BE2C (cell line): ENCODE measurements around the gene MALAT1.
A peak's percentile ranks its signal among the peaks of the same experiment; 100 is the strongest.
"Not testable (repeated sequence)": the region's sequence is repeated elsewhere in the genome, so short reads cannot be mapped to it uniquely, and the experiment has no call there.

ENCODE experiments used
- DNase-seq: peaks from one replicate; pipeline ENCODE4 v3.0.0-alpha.2; 2020
- H3K27me3 ChIP-seq: fragments of 250-450 bp; sonication (Bioruptor Pico); 2 replicates; pipeline ENCODE4 v1.5.1; 2020; ENCODE audit warnings: mild to moderate bottlenecking
- H3K36me3 ChIP-seq: fragments of 250-450 bp; sonication (Bioruptor Pico); 2 replicates; pipeline ENCODE4 v1.5.1; 2020; ENCODE audit warnings: mild to moderate bottlenecking
- H3K4me1 ChIP-seq: fragments of 250-450 bp; sonication (Bioruptor Pico); 2 replicates; pipeline ENCODE4 v1.5.1; 2020
- H3K4me3 ChIP-seq: 2 replicates; pipeline ENCODE4 v1.5.1; 2011; ENCODE audit warnings: low read depth, low read length
- H3K9me3 ChIP-seq: fragments of 250-450 bp; sonication (Bioruptor Pico); 2 replicates; pipeline ENCODE4 v1.5.1; 2020
- TF ChIP-seq, protein P1 (sequence below): IDR thresholded peaks from 2 replicates; pipeline ENCODE4 v1.5.1; 2012; ENCODE audit warnings: mild to moderate bottlenecking, low read depth, low read length

The MALAT1 gene

DNA sequence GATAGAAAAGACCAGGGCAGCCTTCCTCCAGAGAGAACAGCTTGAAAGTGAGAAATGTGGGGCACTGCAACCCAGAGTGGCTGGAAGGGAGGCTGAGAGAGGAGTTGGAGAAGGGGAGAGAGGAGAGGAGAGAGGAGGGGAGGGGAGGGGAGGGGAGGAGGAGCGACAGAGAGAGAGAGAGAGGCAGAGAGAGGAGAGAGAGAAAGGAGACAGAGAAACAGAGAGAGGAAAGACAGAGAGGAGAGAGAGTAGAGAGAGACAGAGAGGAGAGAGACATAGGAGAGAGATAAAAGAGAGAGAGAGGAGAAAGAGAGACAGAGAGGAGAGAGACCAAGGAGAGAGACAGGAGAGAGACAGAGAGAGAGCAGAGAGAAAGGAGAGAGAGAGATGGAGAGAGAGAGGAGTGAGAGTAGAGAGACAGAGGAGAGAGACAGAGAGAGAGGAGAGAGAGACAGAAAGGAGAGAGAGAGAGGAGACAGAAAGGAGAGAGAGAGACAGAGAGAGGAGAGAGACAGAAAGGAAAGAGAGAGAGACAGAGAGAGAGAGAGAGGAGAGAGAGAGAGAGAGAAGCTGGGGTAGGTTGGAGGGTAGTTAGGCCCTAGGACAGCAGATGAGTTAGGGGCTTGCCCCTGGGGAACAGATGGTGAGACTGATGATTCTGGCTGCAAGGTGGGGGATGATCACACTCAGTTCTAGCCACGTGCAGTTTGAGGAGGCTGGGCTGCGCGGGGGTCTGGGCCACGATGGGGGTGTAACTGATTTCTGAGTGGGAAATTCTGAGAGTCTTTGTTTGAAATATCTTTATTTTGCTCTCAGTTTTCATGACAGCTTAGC, 17.5 kb downstream of the MALAT1 start:
- H3K36me3 ChIP-seq, result no peaks in the 10 kb centered on the region
- H3K4me3 ChIP-seq, result no peak overlapping the region
- TF ChIP-seq, protein P1, sequence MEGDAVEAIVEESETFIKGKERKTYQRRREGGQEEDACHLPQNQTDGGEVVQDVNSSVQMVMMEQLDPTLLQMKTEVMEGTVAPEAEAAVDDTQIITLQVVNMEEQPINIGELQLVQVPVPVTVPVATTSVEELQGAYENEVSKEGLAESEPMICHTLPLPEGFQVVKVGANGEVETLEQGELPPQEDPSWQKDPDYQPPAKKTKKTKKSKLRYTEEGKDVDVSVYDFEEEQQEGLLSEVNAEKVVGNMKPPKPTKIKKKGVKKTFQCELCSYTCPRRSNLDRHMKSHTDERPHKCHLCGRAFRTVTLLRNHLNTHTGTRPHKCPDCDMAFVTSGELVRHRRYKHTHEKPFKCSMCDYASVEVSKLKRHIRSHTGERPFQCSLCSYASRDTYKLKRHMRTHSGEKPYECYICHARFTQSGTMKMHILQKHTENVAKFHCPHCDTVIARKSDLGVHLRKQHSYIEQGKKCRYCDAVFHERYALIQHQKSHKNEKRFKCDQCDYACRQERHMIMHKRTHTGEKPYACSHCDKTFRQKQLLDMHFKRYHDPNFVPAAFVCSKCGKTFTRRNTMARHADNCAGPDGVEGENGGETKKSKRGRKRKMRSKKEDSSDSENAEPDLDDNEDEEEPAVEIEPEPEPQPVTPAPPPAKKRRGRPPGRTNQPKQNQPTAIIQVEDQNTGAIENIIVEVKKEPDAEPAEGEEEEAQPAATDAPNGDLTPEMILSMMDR, result no peak
- DNase-seq, result no peak
- H3K27me3 ChIP-seq, result no peaks in the 10 kb centered on the region
- H3K9me3 ChIP-seq, result no peaks in the 10 kb centered on the region
- no peaks in the 10 kb centered on the region for H3K4me1 ChIP-seq

DNA sequence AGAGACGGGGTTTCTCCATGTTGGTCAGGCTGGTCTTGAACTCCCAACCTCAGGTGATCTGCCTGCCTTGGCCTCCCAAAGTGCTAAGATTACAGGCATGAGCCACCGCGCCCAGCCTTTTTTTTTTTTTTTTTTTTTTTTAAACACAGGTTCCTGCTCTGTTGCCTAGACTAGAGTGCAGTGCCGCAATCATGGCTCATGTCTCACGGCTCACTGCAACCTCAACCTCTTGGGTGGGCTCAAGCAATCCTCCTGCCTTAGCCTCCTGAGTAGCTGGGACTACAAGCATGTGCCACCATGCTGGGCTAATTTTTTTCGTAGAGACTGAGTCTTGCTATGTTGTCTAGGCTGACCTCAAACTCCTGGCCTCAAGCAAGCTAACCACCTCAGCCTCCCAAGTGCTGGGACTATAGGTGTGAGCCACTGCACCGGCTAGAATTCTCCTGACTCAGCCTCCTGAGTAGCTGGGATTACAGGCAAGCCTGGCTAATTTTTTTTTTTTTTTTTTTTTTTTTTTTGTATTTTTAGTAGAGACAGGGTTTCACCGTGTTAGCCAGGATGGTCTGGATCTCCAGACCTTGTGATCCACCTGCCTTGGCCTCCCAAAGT, 20.2 kb downstream of the MALAT1 start:
- not testable (repeated sequence) for H3K36me3 ChIP-seq, H3K4me3 ChIP-seq, H3K27me3 ChIP-seq, H3K9me3 ChIP-seq, DNase-seq, H3K4me1 ChIP-seq

DNA sequence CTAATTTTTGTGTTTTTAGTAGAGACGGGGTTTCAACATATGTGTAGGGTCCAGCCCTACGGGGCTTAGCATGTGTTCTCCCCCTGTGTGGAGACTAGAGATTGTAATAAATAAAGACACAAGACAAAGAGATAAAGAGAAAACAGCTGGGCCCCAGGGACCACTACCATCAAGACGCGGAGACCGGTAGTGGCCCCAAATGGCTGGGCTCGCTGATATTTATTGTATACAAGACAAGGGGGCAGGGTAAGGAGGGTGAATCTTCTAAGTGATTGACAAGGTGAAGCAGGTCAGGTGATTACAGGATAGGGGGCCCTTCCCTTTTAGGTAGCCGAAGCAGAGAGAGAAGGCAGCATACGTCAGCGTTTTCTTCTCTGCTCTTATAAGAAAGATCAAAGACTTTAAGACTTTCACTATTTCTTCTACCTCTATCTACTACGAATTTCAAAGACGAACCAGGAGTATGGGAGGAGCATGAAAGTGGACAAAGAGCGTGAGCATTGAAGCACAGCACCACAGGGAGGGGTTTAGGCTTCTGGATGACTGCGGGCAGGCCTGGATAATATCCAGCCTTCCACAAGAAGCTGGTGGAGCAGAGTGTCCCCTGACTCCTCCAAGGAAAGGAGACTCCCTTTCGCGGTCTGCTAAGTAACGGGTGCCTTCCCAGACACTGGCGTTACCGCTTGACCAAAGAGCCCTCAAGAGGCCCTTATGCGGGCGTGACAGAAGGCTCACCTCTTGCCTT, 23.1 kb downstream of the MALAT1 start:
- H3K36me3 ChIP-seq, H3K9me3 ChIP-seq, H3K4me1 ChIP-seq, H3K27me3 ChIP-seq, H3K4me3 ChIP-seq, DNase-seq: not testable (repeated sequence)

DNA sequence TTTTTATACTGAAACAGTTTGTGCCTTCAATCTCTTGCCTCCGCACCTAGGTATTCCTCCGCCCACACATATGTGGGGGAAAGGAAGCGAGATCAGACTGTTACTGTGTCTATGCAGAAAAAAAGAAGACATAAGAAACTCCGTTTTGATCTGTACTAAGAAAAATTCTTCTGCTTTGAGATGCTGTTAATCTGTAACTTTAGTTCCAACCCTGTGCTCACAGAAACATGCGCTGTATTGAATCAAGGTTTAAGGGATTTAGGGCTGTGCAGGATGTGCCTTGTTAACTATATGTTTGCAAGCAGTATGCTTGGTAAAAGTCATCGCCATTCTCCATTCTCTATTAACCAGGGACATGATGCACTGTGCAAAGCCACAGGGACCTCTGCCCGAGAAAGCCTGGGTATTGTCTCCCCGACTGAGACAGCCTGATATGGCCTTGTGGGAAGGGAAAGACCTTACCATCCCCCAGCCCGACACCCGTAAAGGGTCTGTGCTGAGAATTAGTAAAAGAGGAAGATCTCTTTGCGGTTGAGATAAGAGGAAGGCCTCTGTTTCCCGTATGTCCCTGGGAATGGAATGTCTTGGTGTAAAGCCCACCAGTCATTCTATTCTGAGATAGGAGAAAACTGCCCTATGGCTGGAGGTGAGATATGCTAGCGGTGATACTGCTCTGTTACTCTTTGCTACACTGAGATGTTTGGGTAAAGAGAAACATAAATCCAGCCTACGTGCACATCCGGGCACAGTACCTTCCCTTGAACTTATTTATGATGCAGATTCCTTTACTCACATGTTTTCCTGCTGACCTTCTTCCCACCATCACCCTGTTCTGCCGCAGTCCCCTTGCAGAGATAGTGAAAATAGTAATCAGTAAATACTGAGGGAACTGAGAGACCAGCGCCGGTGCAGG, 24.1 kb downstream of the MALAT1 start:
- H3K4me3 ChIP-seq, DNase-seq, H3K36me3 ChIP-seq, H3K27me3 ChIP-seq, H3K9me3 ChIP-seq, H3K4me1 ChIP-seq: not testable (repeated sequence)

DNA sequence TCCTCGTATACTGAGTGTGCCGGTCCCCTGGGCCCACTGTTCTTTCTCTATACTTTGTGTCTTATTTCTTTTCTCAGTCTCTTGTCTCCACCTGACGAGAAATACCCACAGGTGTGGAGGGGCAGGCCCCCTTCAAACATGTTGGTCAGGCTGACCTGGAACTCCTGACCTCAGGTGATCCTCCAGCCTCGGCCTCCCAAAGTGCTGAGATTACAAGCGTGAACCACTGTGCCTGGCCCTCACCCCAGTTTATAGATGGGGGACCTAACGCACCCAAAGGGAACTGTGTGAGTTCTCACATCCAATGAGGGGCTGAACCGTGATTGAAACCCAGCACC, 24.8 kb downstream of the MALAT1 start:
- H3K27me3 ChIP-seq, DNase-seq, H3K9me3 ChIP-seq, H3K36me3 ChIP-seq, H3K4me3 ChIP-seq, H3K4me1 ChIP-seq: not testable (repeated sequence)

DNA sequence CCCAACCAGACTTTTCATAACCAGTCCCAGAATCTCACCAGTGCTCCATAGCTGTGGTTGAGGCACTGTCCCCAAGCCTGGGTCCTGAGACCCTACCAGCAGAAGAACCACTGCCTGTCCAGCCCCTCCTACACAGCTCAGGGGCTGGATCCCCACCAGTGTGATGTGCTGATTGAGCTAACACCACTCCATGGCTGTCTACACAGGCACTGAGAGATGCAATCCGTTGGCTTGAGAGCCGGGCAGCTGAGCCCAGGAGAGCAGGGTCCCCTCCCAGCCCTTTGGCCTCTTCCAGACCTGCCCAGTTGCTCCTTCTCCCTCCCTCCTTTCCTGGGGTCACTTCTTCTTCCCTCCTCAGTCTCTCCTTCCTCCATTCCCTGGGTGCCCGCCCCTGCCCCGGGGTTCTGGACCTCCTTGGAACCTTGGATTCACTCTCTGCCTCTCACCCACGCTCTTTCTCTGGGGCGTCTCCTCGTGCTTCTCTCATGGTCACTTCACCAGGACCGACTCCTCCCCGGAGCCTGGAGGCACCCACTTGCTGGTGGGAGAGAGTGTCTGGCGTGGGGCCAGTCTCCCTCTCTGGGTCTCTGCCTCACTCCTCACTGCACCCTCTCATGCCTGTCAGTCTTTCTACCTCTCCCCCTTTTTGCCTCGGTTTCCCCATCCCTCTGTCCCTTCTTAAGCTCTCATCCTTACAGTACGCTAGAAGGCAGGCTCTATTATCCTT, 25.3 kb downstream of the MALAT1 start:
- no peaks in the 10 kb centered on the region for H3K36me3 ChIP-seq
- peak overlapping the region; percentile 41 for H3K4me3 ChIP-seq
- no peaks in the 10 kb centered on the region for H3K9me3 ChIP-seq
- no peaks in the 10 kb centered on the region for H3K4me1 ChIP-seq
- TF ChIP-seq, protein P1, result no peak
- DNase-seq, result no peak
- H3K27me3 ChIP-seq, result no peaks in the 10 kb centered on the region

DNA sequence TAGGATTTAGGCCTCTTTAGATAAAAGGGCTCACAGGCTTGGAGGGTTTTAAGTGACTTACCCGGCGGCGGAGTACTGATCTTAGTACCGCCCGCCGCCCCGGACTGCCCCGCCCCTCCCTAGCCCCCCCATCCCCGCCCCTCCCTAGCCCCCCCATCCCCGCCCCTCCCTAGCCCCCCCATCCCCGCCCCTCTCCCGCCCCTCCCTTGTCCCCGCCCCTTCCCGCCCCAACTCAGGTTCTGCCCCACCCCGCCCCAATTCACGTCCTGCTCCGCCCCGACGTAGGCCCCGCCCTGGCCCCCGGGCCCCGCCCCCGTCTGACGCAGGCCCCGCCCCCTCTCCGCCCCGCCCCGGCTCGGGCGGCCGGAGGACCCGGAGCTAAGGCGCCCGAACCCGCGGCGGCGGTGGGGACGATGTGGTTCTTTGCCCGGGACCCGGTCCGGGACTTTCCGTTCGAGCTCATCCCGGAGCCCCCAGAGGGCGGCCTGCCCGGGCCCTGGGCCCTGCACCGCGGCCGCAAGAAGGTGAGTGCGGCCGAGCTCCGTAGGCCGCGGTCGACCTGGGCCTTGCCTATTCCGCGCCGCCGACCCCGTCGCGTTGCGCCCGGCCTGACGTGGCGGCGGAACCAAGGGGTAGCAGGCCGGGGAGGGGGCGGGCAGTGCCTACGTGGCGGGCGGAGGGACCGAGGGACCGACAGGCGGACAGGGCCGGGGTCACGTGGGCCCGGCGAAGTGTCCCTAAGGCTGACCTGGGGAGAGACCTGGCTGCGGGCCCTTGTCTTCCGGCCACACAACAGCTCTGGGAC, 26.1 kb downstream of the MALAT1 start, which contains the start of gene SCYL1:
Gene SCYL1 (plus strand): TSS at position 343 of the 805 bp plus-strand sequence. CDS start 71 bp downstream, at position 414.
- Histone ChIP-seq H3K4me1 (no peaks in the 10 kb centered on the region), H3K4me3 (peak within 1 kb of the TSS; percentile 69), H3K36me3 (no peaks in the 10 kb centered on the region), H3K27me3 (no peaks in the 10 kb centered on the region), H3K9me3 (no peaks in the 10 kb centered on the region)
- DNase-seq, result peak; percentile 70
- TF ChIP-seq, protein P1, result no peak
